HepG2 (cell line): ENCODE data around the gene NAV2. TPM values are rescaled to one million over a fixed set of nuclear protein-coding genes. Genes with fewer than 3 reads are reported as not detected.

Experiments
- AHDC1 ChIP-seq: sonication (generic); formaldehyde crosslinking; IDR thresholded peaks from 2 replicates; pipeline ENCODE4 v1.5.1; 2020; ENCODE audit warnings: mild to moderate bottlenecking, missing genetic modification reagents, borderline replicate concordance
- ARHGAP35 ChIP-seq: sonication (generic); formaldehyde crosslinking; IDR thresholded peaks from 2 replicates; pipeline ENCODE4 v1.9.0; 2022; ENCODE audit warnings: mild to moderate bottlenecking, inconsistent platforms, moderate library complexity, missing genetic modification reagents, borderline replicate concordance
- ETV6 ChIP-seq: sonication (generic); formaldehyde crosslinking; conservative IDR thresholded peaks from 2 replicates; pipeline ENCODE4 v1.4.0; 2020; ENCODE audit warnings: missing genetic modification reagents
- FOXA3 ChIP-seq: IDR thresholded peaks from 2 replicates; pipeline ENCODE4 v1.6.1; 2016; ENCODE audit warnings: missing genetic modification reagents, missing compliant biosample characterization
- GABPB1 ChIP-seq: IDR thresholded peaks from 2 replicates; pipeline ENCODE4 v1.6.1; 2016; ENCODE audit warnings: mild to moderate bottlenecking, missing genetic modification reagents, moderate library complexity, missing compliant biosample characterization
- KDM5A ChIP-seq: fragments of 200-600 bp; sonication (generic); IDR thresholded peaks from 2 replicates; pipeline ENCODE4 v1.7.0; 2018; ENCODE audit warnings: antibody characterized with exemption, mild to moderate bottlenecking, low read length, borderline replicate concordance
- MAFG ChIP-seq: sonication (generic); formaldehyde crosslinking; IDR thresholded peaks from 2 replicates; pipeline ENCODE4 v1.5.1; 2020; ENCODE audit warnings: mild to moderate bottlenecking, missing genetic modification reagents
- POGK ChIP-seq: sonication (generic); formaldehyde crosslinking; conservative IDR thresholded peaks from 2 replicates; pipeline ENCODE4 v1.8.0; 2022; ENCODE audit warnings: mild to moderate bottlenecking, moderate library complexity, missing genetic modification reagents
- SP2 ChIP-seq: sonication (generic); formaldehyde crosslinking; IDR thresholded peaks from 2 replicates; pipeline ENCODE4 v1.5.1; 2020; ENCODE audit warnings: mild to moderate bottlenecking, missing genetic modification reagents
- STAG1 ChIP-seq: sonication (generic); formaldehyde crosslinking; IDR thresholded peaks from 2 replicates; pipeline ENCODE4 v1.4.0; 2020; ENCODE audit warnings: missing genetic modification reagents
- TAF1 ChIP-seq: sonication (generic); formaldehyde crosslinking; IDR thresholded peaks from 2 replicates; pipeline ENCODE4 v1.4.0; 2020; ENCODE audit warnings: missing genetic modification reagents
- U2AF2 ChIP-seq: fragments of 200-400 bp; formaldehyde crosslinking; IDR thresholded peaks from 2 replicates; pipeline ENCODE4 v1.6.1; 2017; ENCODE audit warnings: low read depth, mild to moderate bottlenecking, low read length
- ZBTB25 ChIP-seq: IDR thresholded peaks from 2 replicates; pipeline ENCODE4 v1.6.1; 2018; ENCODE audit warnings: missing genetic modification reagents
- ZMYM4 ChIP-seq: sonication (generic); formaldehyde crosslinking; IDR thresholded peaks from 2 replicates; pipeline ENCODE4 v1.8.1; 2023; ENCODE audit warnings: mild to moderate bottlenecking, missing genetic modification reagents
- ZNF232 ChIP-seq: sonication (generic); formaldehyde crosslinking; IDR thresholded peaks from 2 replicates; pipeline ENCODE4 v1.4.0; 2020; ENCODE audit warnings: missing genetic modification reagents, borderline replicate concordance
- ZNF501 ChIP-seq: sonication (generic); formaldehyde crosslinking; IDR thresholded peaks from 2 replicates; pipeline ENCODE4 v1.5.1; 2020; ENCODE audit warnings: mild to moderate bottlenecking, moderate library complexity, missing genetic modification reagents
- ZNF709 ChIP-seq: sonication (generic); formaldehyde crosslinking; IDR thresholded peaks from 2 replicates; pipeline ENCODE4 v1.5.0; 2020; ENCODE audit warnings: mild to moderate bottlenecking, missing genetic modification reagents
- ZNF746 ChIP-seq: sonication (generic); formaldehyde crosslinking; IDR thresholded peaks from 2 replicates; pipeline ENCODE4 v1.8.0; 2022; ENCODE audit warnings: mild to moderate bottlenecking, missing genetic modification reagents
- ZNF878 ChIP-seq: sonication (generic); formaldehyde crosslinking; IDR thresholded peaks from 2 replicates; pipeline ENCODE4 v1.8.1; 2023; ENCODE audit warnings: mild to moderate bottlenecking, missing genetic modification reagents, moderate library complexity
- polyA plus RNA-seq, 8 experiments: library from polyadenylated mRNA; depleted of rRNA in 3 of 8; stranded (reverse) in 7 of 8; unstranded in 1 of 8; fragments of >200 nt; fragmentation: Illumina TruSeq in 4 of 8; extraction: Trizol in 4 of 8; gene quantifications; 2 replicates each; pipeline versions ENCODE4 v1.2.1 to v1.2.3, GENCODE V29; 2011 to 2016; ENCODE audit warnings: low read depth in 4 of 8, missing spikeins in 1 of 8, mixed read lengths in 1 of 8; ENCODE audit not compliant: insufficient read depth in 1 of 8
- total RNA-seq, 5 experiments: library from RNA; depleted of rRNA; stranded (reverse); fragments of >200 nt; fragmentation: Illumina TruSeq; extraction: Trizol; gene quantifications; 2 replicates each; pipeline ENCODE4 v1.2.3, GENCODE V29; 2016; ENCODE audit warnings: low read depth in 1 of 5

The NAV2 gene
- total and polyA plus RNA-seq, 2 of the 13 experiments (the other 11 are each of a cell fraction or from before 2014, with no cell fraction given): 9.3 to 34.6 TPM

GRCh38 chr11:20002312-20003216, 289.9 kb downstream of the NAV2 start (continued):
- TF ChIP-seq SP2 (CRISPR knock-in tag): no peak
- no peak for TF ChIP-seq POGK (CRISPR knock-in tag)
- TF ChIP-seq ZNF746 (CRISPR knock-in tag): peak; percentile 25; the same call in 1 of the 2 replicates
- no peak for TF ChIP-seq U2AF2
- TF ChIP-seq ZMYM4 (CRISPR knock-in tag): peak; percentile 66
- no peak for TF ChIP-seq ZBTB25
- peak; percentile 59; the same call in 1 of the 2 replicates for TF ChIP-seq ZNF709 (CRISPR knock-in tag)
- TF ChIP-seq ETV6 (CRISPR knock-in tag): no peak
- 0 out of 2 replicates have a peak, but pooled peaks have one; percentile 14 for TF ChIP-seq ZNF232 (CRISPR knock-in tag)
- TF ChIP-seq AHDC1 (CRISPR knock-in tag): peak; percentile 56; the same call in 1 of the 2 replicates
- no peak for TF ChIP-seq GABPB1 (CRISPR knock-in tag)
- TF ChIP-seq ZNF878: no peak
- TF ChIP-seq TAF1 (CRISPR knock-in tag): peak; percentile 32; the same call in 1 of the 2 replicates
- TF ChIP-seq ARHGAP35 (CRISPR knock-in tag): no peak
- no peak for TF ChIP-seq MAFG (CRISPR knock-in tag)
- TF ChIP-seq FOXA3: peak; percentile 70
- peak; percentile 40; the same call in 1 of the 2 replicates for TF ChIP-seq ZNF501 (CRISPR knock-in tag)
- no peak; the same call in 1 of the 2 replicates for TF ChIP-seq STAG1 (CRISPR knock-in tag)
- TF ChIP-seq KDM5A: no peak; the same call in 1 of the 2 replicates
